Heart right ventricle (tissue), 16 donors: ENCODE measurements around the gene ADCY5. TPM values are rescaled to one million over a fixed set of nuclear protein-coding genes. Genes with fewer than 3 reads are reported as not detected.
A peak's percentile ranks its signal among the peaks of the same experiment; 100 is the strongest.

Experiments
- ATAC-seq, 8 donors: fragments of 200-7000 bp; cut with Tn5 transposase; one replicate each; pipeline ENCODE4 v1.9.1; 2020; ENCODE audit warnings: mild to moderate bottlenecking in 8 of 8, moderate library complexity in 8 of 8, moderate number of reproducible peaks in 1 of 8
- DNase-seq, 2 donors: peaks; one replicate each; pipeline ENCODE4 v3.0.0-alpha.2; 2020
- H3K27ac ChIP-seq, 10 donors: fragments of 200-600 bp; sonication (generic) in 2 of 10; one replicate each; pipeline versions ENCODE4 v1.5.0 to v1.8.0; 2020 to 2022; ENCODE audit warnings: mild to moderate bottlenecking in 3 of 10
- H3K27me3 ChIP-seq, 7 donors: fragments of 200-600 bp; one replicate each; pipeline ENCODE4 v1.8.0; 2021 to 2022; ENCODE audit warnings: mild to moderate bottlenecking in 2 of 7
- H3K36me3 ChIP-seq, 9 donors: fragments of 200-600 bp; sonication (generic) in 1 of 9; one replicate each; pipeline versions ENCODE4 v1.5.0 to v1.8.0; 2020 to 2022; ENCODE audit warnings: mild to moderate bottlenecking in 2 of 9
- H3K4me1 ChIP-seq, 9 donors: fragments of 200-600 bp; sonication (generic) in 1 of 9; one replicate each; pipeline versions ENCODE4 v1.5.0 to v1.8.0; 2020 to 2022; ENCODE audit warnings: mild to moderate bottlenecking in 4 of 9
- H3K4me3 ChIP-seq, 10 donors: fragments of 200-600 bp; sonication (generic) in 2 of 10; one replicate each; pipeline versions ENCODE4 v1.5.0 to v1.8.0; 2020 to 2022; ENCODE audit warnings: mild to moderate bottlenecking in 7 of 10, moderate library complexity in 2 of 10
- H3K9me3 ChIP-seq, 11 donors: fragments of 200-600 bp in 10 of 11; sonication (generic) in 2 of 11; one replicate each; pipeline versions ENCODE4 v1.5.0 to v1.8.0; 2013 to 2022; ENCODE audit warnings: mild to moderate bottlenecking in 2 of 11, control low read depth in 1 of 11, moderate library complexity in 1 of 11
- CTCF ChIP-seq, 9 donors: fragments of 200-600 bp; sonication (generic) in 2 of 9; IDR thresholded peaks; one replicate each; pipeline versions ENCODE4 v1.5.0 to v1.8.0; 2021 to 2022; ENCODE audit warnings: antibody characterized with exemption in 9 of 9, mild to moderate bottlenecking in 5 of 9, moderate library complexity in 1 of 9
- WGBS, 2 donors: extraction: QIAGEN DNeasy Blood & Tissue Kit; methylation state at CpG; one replicate each; pipeline ENCODE4 v1.1.7; 2013; ENCODE audit warnings: inconsistent platforms in 1 of 2; 5-methylcytosine and 5-hydroxymethylcytosine counted together
- intact Hi-C, 10 donors: fragments of 100-400 bp; cut with DNase I; formaldehyde crosslinking; loops; one replicate each; pipeline versions ENCODE4 v1.11.1 to v1.14.2; 2022
- polyA plus RNA-seq, 2 donors: library from polyadenylated mRNA; stranded (reverse); fragments of 200-250 nt; gene quantifications; one replicate each; pipeline ENCODE4 v1.2.3, GENCODE V29; 2013
- total RNA-seq, 10 donors: library from RNA; stranded (reverse); fragmentation: NEBNext Ultra II Directional in 3 of 10; extraction: Animal tissue kit (Norgen Biotek cat#: 25700) in 3 of 10; gene quantifications; one replicate each; pipeline versions ENCODE4 v1.2.1 to v1.2.4, GENCODE V29; 2021 to 2023
- donor health status: Arrhythmogenic right ventricular cardiomyopathy.
- donor health status: ischemic (EF 13 %, LVEDD 7.1; RV severe dilation, severe dysfunction).
- donor health status: healthy with polysubstance abuse.
- donor health status: DM: no; HTN: yes; CAD: no.
- donor health status: DM: no; HTN: no; CAD: no.
- donor health status: ischemic (EF 25% LVEDD 6.9; RV normal size, moderate dysfunction).
- donor health status: ischemic (EF 25% LVEDD 5.7; RV mildly dilated, moderate dysfunction).
- donor health status: healthy.
- donor health status: DM: yes; HTN: yes; CAD: no.
- donor health status: Ischemic cardiomyopathy.
- donor health status: ischemic (EF 35%, LVEDD 5.7; RV mildly dilated, moderate dysfunction).
- donor health status: nonischemic (EF 11% LVEDD 7.7; RV severe dilation, severe dysfunction).
- donor health status: DM: yes; HTN: yes; CAD: no.
- donor health status: PGD.
- donor health status: ischemic (EF 29% LVEDD 5.4; RV normal size, mild dysfunction).
- donor health status: nonischemic (EF 23%, LVEDD 6.1; RV moderate dilation, normal function).

Gene ADCY5
- total and polyA plus RNA-seq, 12 donors: 37.2 to 245 (median 198) TPM

DNA sequence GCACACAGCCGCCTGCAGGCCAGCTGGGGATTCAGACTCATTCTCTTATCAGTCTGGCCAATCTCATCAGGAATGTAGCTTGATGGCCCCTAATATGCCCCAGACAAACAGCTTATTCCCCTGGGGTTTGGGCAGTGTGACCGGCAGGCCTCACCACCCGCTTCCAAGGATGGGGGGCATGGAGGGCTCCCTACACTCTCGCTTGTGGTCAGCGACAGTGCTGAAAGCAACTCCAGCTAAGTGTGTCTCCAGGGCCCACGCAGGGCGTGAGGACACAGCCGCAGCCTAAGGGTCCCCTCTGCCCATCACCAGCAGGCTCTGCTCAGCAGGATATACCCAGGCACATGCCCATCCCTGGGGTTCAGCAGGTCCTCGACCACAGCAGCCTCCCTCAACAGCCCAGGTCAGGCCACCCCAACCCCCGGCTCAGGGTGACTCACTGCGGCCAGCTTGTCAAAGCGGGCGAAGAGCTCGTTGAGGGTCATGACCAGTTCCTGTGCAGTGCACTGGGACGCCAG, 116.7 kb downstream of the ADCY5 start:
- 65 to 68% methylated on average over 15 of the region's 15 CpGs for WGBS, 2 donors
- no peak for TF ChIP-seq CTCF (IDR thresholded peaks at IDR 0.05)
- intact Hi-C loops: loop anchor here in 4 of 10 donors (5.0 kb wide), 3 partner anchors 55 to 115 kb away; partner anchors contain the start of gene ADCY5 (in 3 of the 4)
- Histone ChIP-seq H3K4me1 (peaks cover 15 to 90% (median 57%) of the 10 kb centered on the region in 9 donors), H3K4me3 (no peak overlapping the region), H3K36me3 (peaks cover 0 to 7% (median 0%) of the 10 kb centered on the region in 9 donors), H3K27ac (peak overlapping the region; percentile 72 to 96 (median 88)), H3K9me3 (no peaks in the 10 kb centered on the region), H3K27me3 (no peaks in the 10 kb centered on the region)
- ATAC-seq: peak in 2 of 8 donors; percentile 2 to 11
- no peak for DNase-seq

- peak overlapping the region; percentile 72 to 96 (median 88) for H3K27ac ChIP-seq
- no peaks in the 10 kb centered on the region for H3K9me3 ChIP-seq
- intact Hi-C loops: loop anchor here in 5 of 10 donors (2.0 to 5.0 kb wide), 5 partner anchors 56 to 157 kb away; partner anchors contain the start of gene ADCY5 (in 5 of the 5)
- 61 to 73% methylated on average over 9 of the region's 9 CpGs for WGBS, 2 donors
- TF ChIP-seq CTCF (IDR thresholded peaks at IDR 0.05): no peak
- ATAC-seq (no peak), DNase-seq (no peak)
- H3K27me3 ChIP-seq: no peaks in the 10 kb centered on the region
- peaks cover 15 to 95% (median 55%) of the 10 kb centered on the region in 9 donors for H3K4me1 ChIP-seq
- peaks cover 0 to 11% (median 0%) of the 10 kb centered on the region in 9 donors for H3K36me3 ChIP-seq
- no peak overlapping the region for H3K4me3 ChIP-seq
Observed at GRCh38 chr3:123331651-123332050, 117.2 kb downstream of the ADCY5 start.

- no peak for TF ChIP-seq CTCF (IDR thresholded peaks at IDR 0.05)
- 13 to 34% methylated on average over 8 of the region's 8 CpGs for WGBS, 2 donors
- Histone ChIP-seq H3K9me3 (no peaks in the 10 kb centered on the region), H3K4me3 (peak overlapping the region in 1 of 10 donors; percentile 14), H3K27me3 (no peaks in the 10 kb centered on the region), H3K36me3 (peaks cover 0 to 15% (median 0%) of the 10 kb centered on the region in 9 donors), H3K27ac (peak overlapping the region; percentile 72 to 96 (median 88)), H3K4me1 (peaks cover 15 to 95% (median 54%) of the 10 kb centered on the region in 9 donors)
- DNase-seq (peak; percentile 59 to 80), ATAC-seq (peak; percentile 68 to 86 (median 81))
- intact Hi-C loops: loop anchor here in 5 of 10 donors (2.0 to 5.0 kb wide), 5 partner anchors 56 to 158 kb away; partner anchors contain the start of gene ADCY5 (in 5 of the 5)
Observed at GRCh38 chr3:123331006-123331405, 117.9 kb downstream of the ADCY5 start.

DNA sequence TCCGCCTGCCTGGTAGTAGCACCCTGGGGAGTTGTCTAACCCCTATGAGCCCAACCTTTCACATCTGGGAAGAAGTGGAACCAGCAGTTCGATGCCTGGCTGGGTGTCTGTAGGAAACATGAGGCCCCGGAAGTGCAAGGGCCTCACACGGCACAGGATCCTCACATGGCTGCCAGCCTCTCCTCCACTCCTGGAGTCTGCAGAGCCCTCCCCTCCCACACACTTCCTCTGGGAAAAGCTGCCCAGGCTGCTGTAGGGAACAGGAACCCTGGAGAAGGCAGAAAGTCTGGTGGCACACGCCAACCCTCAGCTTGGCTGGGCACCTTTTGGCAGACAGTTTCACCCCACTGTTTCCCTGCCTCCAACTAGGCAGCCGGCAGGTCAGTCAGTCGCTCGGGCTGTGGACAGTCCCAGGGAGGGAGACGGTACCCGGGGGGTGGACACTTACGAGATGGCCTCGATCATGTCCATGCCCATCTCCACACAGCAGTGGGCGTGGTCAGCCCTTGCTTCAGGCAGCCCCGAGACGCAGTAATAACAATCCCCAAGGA, 118.4 kb downstream of the ADCY5 start:
- H3K9me3 ChIP-seq: no peaks in the 10 kb centered on the region
- 32 to 40% methylated on average over 15 of the region's 15 CpGs for WGBS, 2 donors
- H3K4me1 ChIP-seq: peaks cover 15 to 95% (median 52%) of the 10 kb centered on the region in 9 donors
- intact Hi-C loops: loop anchor here in 5 of 10 donors (2.0 to 5.0 kb wide), 5 partner anchors 57 to 158 kb away; partner anchors contain the start of gene ADCY5 (in 5 of the 5)
- peaks cover 0 to 17% (median 0%) of the 10 kb centered on the region in 9 donors for H3K36me3 ChIP-seq
- H3K27ac ChIP-seq: peak overlapping the region; percentile 72 to 96 (median 88)
- H3K27me3 ChIP-seq: no peaks in the 10 kb centered on the region
- H3K4me3 ChIP-seq: peak overlapping the region in 1 of 10 donors; percentile 14
- DNase-seq (peak in 1 of 2 donors; percentile 63), ATAC-seq (peak; percentile 14 to 52 (median 42))
- no peak for TF ChIP-seq CTCF (IDR thresholded peaks at IDR 0.05)
